ENCODE measurements around the gene ATP10A.

Gene ATP10A

GRCh38 chr15:25786040-25786439, 77.1 kb downstream of the ATP10A start:
- DNase-seq (ENCODE audit: low spot score): no peak
- TF ChIP-seq CTCF (IDR thresholded peaks at IDR 0.05; ENCODE audit: extremely low read depth, missing control alignments): no peak

- TF ChIP-seq CTCF (IDR thresholded peaks at IDR 0.05; ENCODE audit: extremely low read depth, missing control alignments): no peak
- DNase-seq (ENCODE audit: low spot score): no peak
Measured at GRCh38 chr15:25785641-25786025, 77.5 kb downstream of the ATP10A start.

GRCh38 chr15:25784876-25785640, 78.1 kb downstream of the ATP10A start:
- no peak for DNase-seq (ENCODE audit: low spot score)
- TF ChIP-seq CTCF (IDR thresholded peaks at IDR 0.05; ENCODE audit: extremely low read depth, missing control alignments): no peak

GRCh38 chr15:25783607-25784540, 79.3 kb downstream of the ATP10A start:
- TF ChIP-seq CTCF (IDR thresholded peaks at IDR 0.05; ENCODE audit: extremely low read depth, missing control alignments): peak; percentile 9
- DNase-seq (ENCODE audit: low spot score): no peak

GRCh38 chr15:25783134-25783533, 80.0 kb downstream of the ATP10A start:
- no peak for DNase-seq (ENCODE audit: low spot score)

GRCh38 chr15:25780479-25781255, 82.5 kb downstream of the ATP10A start:
- no peak for TF ChIP-seq CTCF (IDR thresholded peaks at IDR 0.05; ENCODE audit: extremely low read depth, missing control alignments)
- no peak for DNase-seq (ENCODE audit: low spot score)

More at GRCh38 chr15:25783134-25783533, 80.0 kb downstream of the ATP10A start:
- no peak for TF ChIP-seq CTCF (IDR thresholded peaks at IDR 0.05; ENCODE audit: extremely low read depth, missing control alignments)
